Measurements from ENCODE around the gene KCNJ11. TPM values are rescaled to one million over a fixed set of nuclear protein-coding genes. Genes with fewer than 3 reads are reported as not detected.

The KCNJ11 gene
- total RNA-seq, 1 donor from 2014 or later = not detected

- no peak overlapping the region for H3K4me3 Mint-ChIP-seq (ENCODE audit: unreplicated experiment)
- peaks cover 3% of the 10 kb centered on the region for H3K9me3 Mint-ChIP-seq (ENCODE audit: low read depth)
- peaks cover 4% of the 10 kb centered on the region for H3K36me3 Mint-ChIP-seq (ENCODE audit: low read depth)
Observed at GRCh38 chr11:17382046-17382728, 6.3 kb downstream of the KCNJ11 start.

GRCh38 chr11:17381156-17381555, 7.3 kb downstream of the KCNJ11 start:
- H3K27me3 Mint-ChIP-seq (ENCODE audit: low read depth) = no peaks in the 10 kb centered on the region
- H3K4me1 Mint-ChIP-seq (ENCODE audit: low read depth) = peaks cover 6% of the 10 kb centered on the region
- DNase-seq (ENCODE audit: low spot score) = no peak

More at GRCh38 chr11:17382046-17382728, 6.3 kb downstream of the KCNJ11 start:
- no peak for DNase-seq (ENCODE audit: low spot score)
- Mint-ChIP-seq H3K4me1 (ENCODE audit: low read depth) (peaks cover 6% of the 10 kb centered on the region), H3K27me3 (ENCODE audit: low read depth) (no peaks in the 10 kb centered on the region), H3K27ac (ENCODE audit: unreplicated experiment) (no peak overlapping the region)
- TF ChIP-seq CTCF (IDR thresholded peaks at IDR 0.05) = no peak

GRCh38 chr11:17379383-17380180, 8.9 kb downstream of the KCNJ11 start:
- H3K4me3 Mint-ChIP-seq (ENCODE audit: unreplicated experiment) = no peak overlapping the region
- H3K9me3 Mint-ChIP-seq (ENCODE audit: low read depth) = peaks cover 8% of the 10 kb centered on the region
- H3K27me3 Mint-ChIP-seq (ENCODE audit: low read depth) = no peaks in the 10 kb centered on the region
- H3K27ac Mint-ChIP-seq (ENCODE audit: unreplicated experiment) = no peak overlapping the region
- no peak for TF ChIP-seq CTCF (IDR thresholded peaks at IDR 0.05)
- no peak for DNase-seq (ENCODE audit: low spot score)
- peaks cover 6% of the 10 kb centered on the region for H3K4me1 Mint-ChIP-seq (ENCODE audit: low read depth)
- peaks cover 10% of the 10 kb centered on the region for H3K36me3 Mint-ChIP-seq (ENCODE audit: low read depth)

More at GRCh38 chr11:17381156-17381555, 7.3 kb downstream of the KCNJ11 start:
- H3K36me3 Mint-ChIP-seq (ENCODE audit: low read depth) = peaks cover 6% of the 10 kb centered on the region
- TF ChIP-seq CTCF (IDR thresholded peaks at IDR 0.05) = no peak
- no peak overlapping the region for H3K4me3 Mint-ChIP-seq (ENCODE audit: unreplicated experiment)
- H3K27ac Mint-ChIP-seq (ENCODE audit: unreplicated experiment) = no peak overlapping the region
- peaks cover 3% of the 10 kb centered on the region for H3K9me3 Mint-ChIP-seq (ENCODE audit: low read depth)

- Mint-ChIP-seq H3K9me3 (ENCODE audit: low read depth) (peaks cover 13% of the 10 kb centered on the region), H3K36me3 (ENCODE audit: low read depth) (peaks cover 14% of the 10 kb centered on the region), H3K27ac (ENCODE audit: unreplicated experiment) (no peak overlapping the region), H3K4me1 (ENCODE audit: low read depth) (peaks cover 6% of the 10 kb centered on the region), H3K27me3 (ENCODE audit: low read depth) (no peaks in the 10 kb centered on the region), H3K4me3 (ENCODE audit: unreplicated experiment) (no peak overlapping the region)
- no peak for TF ChIP-seq CTCF (IDR thresholded peaks at IDR 0.05)
- DNase-seq (ENCODE audit: low spot score) = no peak
Observed at GRCh38 chr11:17378655-17379054, 9.8 kb downstream of the KCNJ11 start.

GRCh38 chr11:17376493-17376892, 12.0 kb downstream of the KCNJ11 start:
- peaks cover 30% of the 10 kb centered on the region for H3K9me3 Mint-ChIP-seq (ENCODE audit: low read depth)

More at GRCh38 chr11:17376493-17376892, 12.0 kb downstream of the KCNJ11 start:
- Mint-ChIP-seq H3K4me1 (ENCODE audit: low read depth) (peaks cover 6% of the 10 kb centered on the region), H3K27me3 (ENCODE audit: low read depth) (no peaks in the 10 kb centered on the region), H3K27ac (ENCODE audit: unreplicated experiment) (no peak overlapping the region), H3K4me3 (ENCODE audit: unreplicated experiment) (no peak overlapping the region), H3K36me3 (ENCODE audit: low read depth) (peaks cover 36% of the 10 kb centered on the region)
- DNase-seq (ENCODE audit: low spot score) = no peak
- TF ChIP-seq CTCF (IDR thresholded peaks at IDR 0.05) = no peak

Data from chondrocyte (in vitro differentiated cells).